DOHH2 (cell line): Measurements from ENCODE around the gene FDX1.

Source experiments
- H3F3A ChIP-seq: fragments of 200-600 bp; sonication (generic), shearing (Covaris generic); 2 replicates; pipeline ENCODE4 v1.6.0; 2016; ENCODE audit warnings: antibody characterized with exemption, mild to moderate bottlenecking; ENCODE audit not compliant: control insufficient read depth, insufficient read depth
- H3K27ac ChIP-seq: fragments of 200-600 bp; sonication (generic); 2 replicates; pipeline ENCODE4 v1.5.1; 2014; ENCODE audit warnings: low read depth, mild to moderate bottlenecking, low read length, moderate library complexity
- H3K27me3 ChIP-seq: fragments of 200-600 bp; sonication (generic); 2 replicates; pipeline ENCODE4 v1.6.1; 2014; ENCODE audit warnings: mild to moderate bottlenecking, low read length, mixed read lengths; ENCODE audit not compliant: control insufficient read depth
- H3K36me3 ChIP-seq: fragments of 200-600 bp; sonication (generic); 2 replicates; pipeline ENCODE4 v1.6.1; 2014; ENCODE audit warnings: mild to moderate bottlenecking, low read length, moderate library complexity, mixed read lengths; ENCODE audit not compliant: control insufficient read depth
- H3K4me1 ChIP-seq: fragments of 200-600 bp; sonication (generic); 2 replicates; pipeline ENCODE4 v1.6.1; 2014; ENCODE audit warnings: mild to moderate bottlenecking, low read length, mixed read lengths; ENCODE audit not compliant: control insufficient read depth
- H3K4me2 ChIP-seq: fragments of 200-600 bp; sonication (generic); 2 replicates; pipeline ENCODE4 v1.6.0; 2014; ENCODE audit warnings: mild to moderate bottlenecking, low read length, moderate library complexity
- H3K4me3 ChIP-seq: fragments of 200-600 bp; sonication (generic); 2 replicates; pipeline ENCODE4 v1.5.1; 2014; ENCODE audit warnings: mild to moderate bottlenecking, low read length, mixed read lengths
- H3K79me2 ChIP-seq: fragments of 200-600 bp; sonication (generic); 2 replicates; pipeline ENCODE4 v1.6.1; 2014; ENCODE audit warnings: mild to moderate bottlenecking, low read length, mixed read lengths; ENCODE audit not compliant: control insufficient read depth
- H3K9me2 ChIP-seq: fragments of 200-600 bp; sonication (generic); replicated peaks from 2 replicates; pipeline ENCODE4 v1.6.1; 2014; ENCODE audit warnings: mild to moderate bottlenecking, low read length, mixed read lengths; ENCODE audit not compliant: control insufficient read depth
- H3K9me3 ChIP-seq: fragments of 200-600 bp; sonication (generic); 2 replicates; pipeline ENCODE4 v1.6.1; 2014; ENCODE audit warnings: antibody characterized with exemption, low read length, mixed read lengths; ENCODE audit not compliant: control insufficient read depth, insufficient read depth
- H4K20me1 ChIP-seq: fragments of 200-600 bp; sonication (generic); 2 replicates; pipeline ENCODE4 v1.6.0; 2014; ENCODE audit warnings: low read depth, mild to moderate bottlenecking, antibody characterized with exemption, low read length, moderate library complexity; ENCODE audit not compliant: control insufficient read depth, insufficient read depth
- EZH2phosphoT487 ChIP-seq: fragments of 200-600 bp; sonication (generic); IDR thresholded peaks from 2 replicates; pipeline ENCODE4 v1.6.1; 2017; ENCODE audit warnings: borderline replicate concordance, mild to moderate bottlenecking, antibody characterized with exemption, low read length, moderate library complexity, mixed read lengths
- TF ChIP-seq, protein P1 (sequence below): fragments of 200-600 bp; sonication (generic); IDR thresholded peaks from one replicate; pipeline ENCODE4 v1.5.1; 2014; ENCODE audit warnings: antibody characterized with exemption, mild to moderate bottlenecking, low read depth, low read length; ENCODE audit not compliant: poor library complexity, severe bottlenecking

The FDX1 gene

DNA sequence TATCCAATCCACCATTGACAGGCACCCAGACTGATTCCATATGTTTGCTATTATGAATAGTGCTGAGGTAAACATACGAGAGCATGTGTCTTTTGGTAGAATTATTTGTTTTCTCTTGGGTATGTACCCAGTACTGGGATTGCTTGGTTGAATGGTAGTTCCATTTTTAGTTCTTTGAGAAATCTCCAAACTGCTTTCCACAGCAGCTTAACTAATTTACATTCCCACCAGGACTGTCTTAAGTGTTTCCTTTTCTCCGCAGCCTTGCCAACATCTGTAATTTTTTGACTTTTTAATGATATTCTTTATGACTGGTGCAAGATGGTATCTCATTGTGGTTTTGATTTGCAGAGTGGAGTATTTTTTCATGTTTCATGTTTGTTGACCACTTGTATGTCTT, 8.3 kb downstream of the FDX1 start:
- H3K9me2 ChIP-seq: no peaks in the 10 kb centered on the region
- TF ChIP-seq EZH2phosphoT487: no peak
- TF ChIP-seq, protein P1, sequence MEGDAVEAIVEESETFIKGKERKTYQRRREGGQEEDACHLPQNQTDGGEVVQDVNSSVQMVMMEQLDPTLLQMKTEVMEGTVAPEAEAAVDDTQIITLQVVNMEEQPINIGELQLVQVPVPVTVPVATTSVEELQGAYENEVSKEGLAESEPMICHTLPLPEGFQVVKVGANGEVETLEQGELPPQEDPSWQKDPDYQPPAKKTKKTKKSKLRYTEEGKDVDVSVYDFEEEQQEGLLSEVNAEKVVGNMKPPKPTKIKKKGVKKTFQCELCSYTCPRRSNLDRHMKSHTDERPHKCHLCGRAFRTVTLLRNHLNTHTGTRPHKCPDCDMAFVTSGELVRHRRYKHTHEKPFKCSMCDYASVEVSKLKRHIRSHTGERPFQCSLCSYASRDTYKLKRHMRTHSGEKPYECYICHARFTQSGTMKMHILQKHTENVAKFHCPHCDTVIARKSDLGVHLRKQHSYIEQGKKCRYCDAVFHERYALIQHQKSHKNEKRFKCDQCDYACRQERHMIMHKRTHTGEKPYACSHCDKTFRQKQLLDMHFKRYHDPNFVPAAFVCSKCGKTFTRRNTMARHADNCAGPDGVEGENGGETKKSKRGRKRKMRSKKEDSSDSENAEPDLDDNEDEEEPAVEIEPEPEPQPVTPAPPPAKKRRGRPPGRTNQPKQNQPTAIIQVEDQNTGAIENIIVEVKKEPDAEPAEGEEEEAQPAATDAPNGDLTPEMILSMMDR: no peak
- H3K4me3 ChIP-seq: no peak overlapping the region
- peaks cover 78% of the 10 kb centered on the region for H3K79me2 ChIP-seq
- peaks cover 49% of the 10 kb centered on the region for H3K36me3 ChIP-seq
- no peak overlapping the region for H3K27ac ChIP-seq
- no peaks in the 10 kb centered on the region for H3K27me3 ChIP-seq
- H3K9me3 ChIP-seq: no peaks in the 10 kb centered on the region
- H3F3A ChIP-seq: no peaks in the 10 kb centered on the region; the same call in 1 of the 2 replicates
- H3K4me2 ChIP-seq: no peak overlapping the region
- H3K4me1 ChIP-seq: peaks cover 11% of the 10 kb centered on the region
- peaks cover 10% of the 10 kb centered on the region; the same call in 1 of the 2 replicates for H4K20me1 ChIP-seq

DNA sequence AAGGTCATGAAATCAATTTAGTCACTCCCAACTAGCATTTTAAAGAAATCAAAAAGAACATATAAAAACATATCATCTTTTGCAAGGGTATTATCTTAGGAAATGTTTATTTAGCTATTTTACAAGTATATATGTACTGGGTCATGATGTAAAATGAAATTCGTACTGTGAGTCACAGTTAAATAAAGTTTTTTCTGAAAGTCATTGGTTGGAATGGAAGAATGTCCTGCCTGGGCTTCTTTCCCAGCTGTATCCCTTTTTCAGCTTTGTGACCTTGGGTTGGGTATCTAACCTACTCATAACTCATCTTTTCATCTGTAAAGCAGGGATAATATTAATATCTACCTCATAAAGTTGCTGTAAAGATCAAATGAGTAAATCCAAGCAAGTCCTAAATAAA, 15.7 kb downstream of the FDX1 start:
- Histone ChIP-seq H3K4me3 (no peak overlapping the region), H4K20me1 (no peaks in the 10 kb centered on the region; the same call in 1 of the 2 replicates), H3K27me3 (no peaks in the 10 kb centered on the region), H3K27ac (no peak overlapping the region), H3F3A (no peaks in the 10 kb centered on the region), H3K9me2 (no peaks in the 10 kb centered on the region), H3K36me3 (peaks cover 28% of the 10 kb centered on the region), H3K9me3 (no peaks in the 10 kb centered on the region), H3K4me1 (no peaks in the 10 kb centered on the region), H3K79me2 (peaks cover 18% of the 10 kb centered on the region), H3K4me2 (no peak overlapping the region)
- TF ChIP-seq, protein P1: no peak
- no peak for TF ChIP-seq EZH2phosphoT487

DNA sequence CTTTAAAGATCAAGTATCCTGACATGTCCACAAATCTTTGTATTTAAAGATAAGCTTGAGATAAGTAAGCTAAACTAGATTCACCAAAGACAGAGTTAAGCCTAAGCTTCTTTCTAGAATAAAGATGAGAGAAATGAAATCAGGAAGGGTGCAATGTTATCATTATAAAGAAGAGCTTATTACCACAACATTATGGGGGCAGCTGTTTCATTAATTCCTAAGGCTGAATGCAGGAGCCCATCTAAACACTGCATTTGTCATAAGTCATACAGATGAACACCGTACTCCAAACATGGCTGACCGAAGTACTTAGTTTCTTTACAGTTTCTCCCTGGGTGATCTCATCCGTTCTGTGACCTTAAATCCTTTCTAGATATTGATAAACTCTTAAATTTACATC, 16.3 kb downstream of the FDX1 start:
- Histone ChIP-seq H3K9me3 (no peaks in the 10 kb centered on the region), H4K20me1 (no peaks in the 10 kb centered on the region; the same call in 1 of the 2 replicates), H3K27ac (no peak overlapping the region), H3K4me1 (no peaks in the 10 kb centered on the region), H3K36me3 (peaks cover 22% of the 10 kb centered on the region), H3K27me3 (no peaks in the 10 kb centered on the region), H3K9me2 (no peaks in the 10 kb centered on the region), H3K79me2 (peaks cover 12% of the 10 kb centered on the region; the same call in 1 of the 2 replicates), H3F3A (no peaks in the 10 kb centered on the region), H3K4me3 (no peak overlapping the region), H3K4me2 (no peak overlapping the region)
- TF ChIP-seq, protein P1: no peak
- no peak for TF ChIP-seq EZH2phosphoT487
